Neuron (in vitro differentiated cells): ENCODE measurements around the gene MED27.
A peak's percentile ranks its signal among the peaks of the same experiment; 100 is the strongest.

Source experiments
- H2AFZ ChIP-seq: one replicate; pipeline ENCODE4 v1.6.1; 2013; ENCODE audit warnings: low read depth, mild to moderate bottlenecking, inconsistent platforms, low read length, moderate library complexity
- H3K27me3 ChIP-seq: one replicate; pipeline ENCODE4 v1.6.1; 2013; ENCODE audit warnings: low read length; ENCODE audit not compliant: insufficient read depth
- H3K36me3 ChIP-seq: one replicate; pipeline ENCODE4 v1.6.1; 2013; ENCODE audit warnings: low read length; ENCODE audit not compliant: insufficient read depth
- H3K4me1 ChIP-seq: one replicate; pipeline ENCODE4 v1.6.1; 2013; ENCODE audit warnings: low read length; ENCODE audit not compliant: insufficient read depth
- H3K4me3 ChIP-seq: 2 replicates; pipeline ENCODE4 v1.5.1; 2013; ENCODE audit warnings: mild to moderate bottlenecking, low read length, moderate library complexity
- H3K9me3 ChIP-seq: one replicate; pipeline ENCODE4 v1.6.1; 2013; ENCODE audit warnings: low read length

The MED27 gene

GRCh38 chr9:131833083-131833482, 246.6 kb downstream of the MED27 start:
- Histone ChIP-seq H3K27me3 (no peaks in the 10 kb centered on the region), H3K4me1 (no peaks in the 10 kb centered on the region), H3K9me3 (peaks cover 16% of the 10 kb centered on the region), H2AFZ (no peak overlapping the region), H3K4me3 (no peak overlapping the region), H3K36me3 (no peaks in the 10 kb centered on the region)

DNA sequence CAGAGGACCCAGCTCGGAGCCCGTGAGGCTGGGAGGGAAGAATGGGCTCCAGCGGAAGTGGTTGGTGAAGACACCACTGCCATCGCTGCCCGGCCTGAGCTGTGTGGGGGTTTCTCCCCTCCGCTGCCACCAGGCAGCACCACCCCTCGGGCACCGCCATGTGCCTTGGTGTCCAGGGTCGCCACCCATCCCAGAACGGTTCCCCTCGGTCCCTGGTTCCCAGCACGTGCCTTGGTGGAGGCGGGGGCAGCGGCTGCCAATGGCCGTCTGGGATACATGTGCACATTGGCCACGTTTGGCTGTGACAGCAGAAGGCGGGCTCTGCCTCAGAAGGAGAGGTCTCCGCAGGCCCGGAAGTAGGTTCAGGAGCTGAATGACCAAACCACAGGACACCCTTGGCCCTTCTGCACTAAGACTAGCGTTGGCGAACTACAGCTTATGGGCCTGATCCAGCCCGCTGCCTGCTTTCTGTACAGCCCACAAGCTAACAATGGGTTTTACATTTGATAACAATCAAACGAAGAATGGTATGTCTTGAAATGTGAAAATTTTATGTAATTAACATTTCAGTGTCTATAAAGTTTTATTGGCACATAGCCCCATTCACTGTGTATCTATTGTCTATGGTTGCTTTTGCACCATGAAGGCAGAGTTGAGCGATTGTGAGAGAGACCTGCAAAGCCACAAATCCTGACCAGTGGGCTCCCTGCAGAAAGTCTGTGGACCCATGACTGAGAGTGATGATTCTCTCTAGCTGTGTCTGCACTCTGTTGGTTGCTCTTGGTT, 248.1 kb downstream of the MED27 start:
- Histone ChIP-seq H3K36me3 (no peaks in the 10 kb centered on the region), H3K4me1 (no peaks in the 10 kb centered on the region), H3K9me3 (peaks cover 16% of the 10 kb centered on the region), H3K27me3 (no peaks in the 10 kb centered on the region), H3K4me3 (no peak overlapping the region), H2AFZ (no peak overlapping the region)

- Histone ChIP-seq H3K36me3 (no peaks in the 10 kb centered on the region), H3K4me3 (no peak overlapping the region), H2AFZ (no peak overlapping the region), H3K4me1 (peaks cover 13% of the 10 kb centered on the region), H3K27me3 (peaks cover 6% of the 10 kb centered on the region), H3K9me3 (peaks cover 2% of the 10 kb centered on the region)
Measured at GRCh38 chr9:131827821-131828369, 251.8 kb downstream of the MED27 start.

DNA sequence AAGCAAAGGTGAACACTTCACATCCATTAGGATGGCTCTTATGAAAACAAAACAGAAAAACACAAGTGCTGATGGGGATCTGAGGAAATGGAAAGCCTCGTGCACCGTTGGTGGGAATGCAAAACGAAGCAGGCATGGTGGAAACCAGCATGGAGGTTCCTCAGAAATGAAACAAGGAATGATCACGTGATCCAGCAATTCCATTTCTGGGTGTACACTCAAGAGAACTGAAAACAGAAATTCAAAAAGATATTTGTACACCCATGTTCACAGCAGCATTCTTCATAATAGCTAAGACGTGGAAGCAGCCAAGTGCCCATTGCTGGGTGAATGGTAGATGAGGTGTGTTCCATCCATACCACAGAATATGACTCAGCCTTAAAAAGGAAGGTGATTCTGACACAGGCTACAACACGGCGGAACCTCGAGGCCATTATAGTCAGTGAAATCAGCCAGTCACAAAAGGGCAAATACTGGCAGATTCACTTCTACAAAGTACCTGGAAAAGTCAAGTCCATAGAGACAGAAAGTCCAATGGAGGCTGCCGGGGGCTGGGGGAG, 252.6 kb downstream of the MED27 start:
- Histone ChIP-seq H3K4me1 (peaks cover 13% of the 10 kb centered on the region), H3K36me3 (no peaks in the 10 kb centered on the region), H2AFZ (no peak overlapping the region), H3K4me3 (no peak overlapping the region), H3K27me3 (peaks cover 6% of the 10 kb centered on the region), H3K9me3 (peaks cover 2% of the 10 kb centered on the region)

GRCh38 chr9:131826053-131826452, 253.6 kb downstream of the MED27 start:
- Histone ChIP-seq H3K27me3 (peaks cover 10% of the 10 kb centered on the region), H3K9me3 (peaks cover 2% of the 10 kb centered on the region), H3K4me1 (peaks cover 13% of the 10 kb centered on the region), H2AFZ (no peak overlapping the region), H3K36me3 (no peaks in the 10 kb centered on the region), H3K4me3 (no peak overlapping the region)

DNA sequence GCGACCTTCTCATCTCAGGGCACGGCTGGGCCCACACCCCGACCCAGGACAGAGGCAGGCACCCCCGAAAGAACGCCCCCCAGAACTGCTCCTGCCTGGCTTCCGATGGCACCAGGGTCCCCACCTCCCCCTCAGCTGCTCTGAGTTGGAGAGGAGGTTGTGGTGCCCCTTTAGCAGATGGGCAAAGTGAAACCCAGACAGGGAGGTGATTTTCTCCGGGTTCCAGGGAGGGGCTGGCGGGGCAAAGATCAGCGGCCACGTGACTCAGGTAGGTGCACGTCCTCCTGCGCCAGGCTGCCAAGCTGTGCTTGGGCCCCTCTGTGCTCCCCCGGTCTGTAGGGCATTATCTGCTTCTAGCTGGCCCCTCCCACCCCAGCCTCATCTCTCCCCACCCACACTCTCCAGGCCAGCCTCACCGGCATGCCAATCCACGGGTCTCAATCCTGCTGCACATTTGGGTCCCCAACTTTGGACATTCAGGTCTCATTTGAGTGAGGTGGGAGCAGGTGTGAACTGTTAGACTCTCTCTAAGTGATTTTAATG, 254.6 kb downstream of the MED27 start:
- Histone ChIP-seq H3K9me3 (peaks cover 2% of the 10 kb centered on the region), H3K4me1 (peaks cover 13% of the 10 kb centered on the region), H3K36me3 (no peaks in the 10 kb centered on the region), H3K27me3 (peaks cover 16% of the 10 kb centered on the region), H3K4me3 (no peak overlapping the region), H2AFZ (no peak overlapping the region)

- peaks cover 13% of the 10 kb centered on the region for H3K4me1 ChIP-seq
- H2AFZ ChIP-seq = no peak overlapping the region
- H3K27me3 ChIP-seq = peaks cover 17% of the 10 kb centered on the region
Measured at GRCh38 chr9:131824155-131824594, 255.5 kb downstream of the MED27 start.

DNA sequence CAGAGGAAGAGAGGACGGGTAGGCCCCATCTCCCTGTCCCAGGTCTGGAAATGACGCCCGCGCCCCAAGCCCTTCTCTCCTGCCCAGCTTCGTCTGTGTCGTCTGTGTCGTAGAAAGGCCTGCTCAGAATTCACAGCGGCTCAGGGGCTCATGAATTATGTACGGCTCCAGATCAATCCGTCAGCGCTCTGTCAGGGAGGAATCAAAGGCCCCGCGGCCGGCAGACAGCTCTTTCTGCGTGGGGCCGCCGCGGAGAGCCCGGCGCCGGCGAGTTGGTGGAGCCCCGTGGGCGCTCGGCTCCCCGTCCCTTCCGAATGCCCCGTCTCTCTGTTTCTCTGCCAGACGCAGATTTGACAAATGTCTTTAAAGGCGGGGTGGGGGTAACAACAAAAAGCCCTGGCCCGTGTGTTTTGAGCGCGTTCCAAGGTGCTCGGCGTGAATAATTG, 255.9 kb downstream of the MED27 start:
- Histone ChIP-seq H3K36me3 (no peaks in the 10 kb centered on the region), H3K9me3 (peaks cover 2% of the 10 kb centered on the region), H2AFZ (no peak overlapping the region), H3K27me3 (peaks cover 17% of the 10 kb centered on the region), H3K4me1 (peaks cover 13% of the 10 kb centered on the region), H3K4me3 (peak overlapping the region; percentile 16)

More at GRCh38 chr9:131824155-131824594, 255.5 kb downstream of the MED27 start:
- H3K36me3 ChIP-seq = no peaks in the 10 kb centered on the region
- peak overlapping the region; percentile 16 for H3K4me3 ChIP-seq
- H3K9me3 ChIP-seq = peaks cover 2% of the 10 kb centered on the region

- peaks cover 13% of the 10 kb centered on the region for H3K27me3 ChIP-seq
- H3K4me3 ChIP-seq = no peak overlapping the region
- peaks cover 7% of the 10 kb centered on the region for H3K4me1 ChIP-seq
- no peaks in the 10 kb centered on the region for H3K9me3 ChIP-seq
- no peaks in the 10 kb centered on the region for H3K36me3 ChIP-seq
- H2AFZ ChIP-seq = no peak overlapping the region
Measured at GRCh38 chr9:131818089-131818488, 261.6 kb downstream of the MED27 start.

GRCh38 chr9:131817627-131818026, 262.0 kb downstream of the MED27 start:
- H3K9me3 ChIP-seq = no peaks in the 10 kb centered on the region
- no peak overlapping the region for H2AFZ ChIP-seq
- no peak overlapping the region for H3K4me3 ChIP-seq
- H3K27me3 ChIP-seq = peaks cover 13% of the 10 kb centered on the region
- no peaks in the 10 kb centered on the region for H3K36me3 ChIP-seq
- peaks cover 6% of the 10 kb centered on the region for H3K4me1 ChIP-seq

- H3K36me3 ChIP-seq = no peaks in the 10 kb centered on the region
- no peaks in the 10 kb centered on the region for H3K9me3 ChIP-seq
- H3K27me3 ChIP-seq = peaks cover 13% of the 10 kb centered on the region
- no peak overlapping the region for H2AFZ ChIP-seq
- peaks cover 6% of the 10 kb centered on the region for H3K4me1 ChIP-seq
- H3K4me3 ChIP-seq = no peak overlapping the region
Measured at GRCh38 chr9:131817073-131817472, 262.6 kb downstream of the MED27 start.

- peaks cover 6% of the 10 kb centered on the region for H3K4me1 ChIP-seq
- no peaks in the 10 kb centered on the region for H3K9me3 ChIP-seq
- no peak overlapping the region for H3K4me3 ChIP-seq
- peaks cover 11% of the 10 kb centered on the region for H3K27me3 ChIP-seq
- H3K36me3 ChIP-seq = no peaks in the 10 kb centered on the region
- no peak overlapping the region for H2AFZ ChIP-seq
Measured at GRCh38 chr9:131815970-131816873, 263.4 kb downstream of the MED27 start.
